Mesothelial cell of epicardium (in vitro differentiated cells): ENCODE results near the gene PGD. TPM values are rescaled to one million over a fixed set of nuclear protein-coding genes. Genes with fewer than 3 reads are reported as not detected.

Source experiments
- DNase-seq, 2 experiments: peaks; one replicate each; pipeline ENCODE4 v3.0.0; 2021; ENCODE audit warnings: low spot score in 2 of 2; ENCODE audit not compliant: unreplicated experiment in 2 of 2
- H3K27ac Mint-ChIP-seq: 2 replicates; pipeline ENCODE4 v1.8.0; 2021; ENCODE audit warnings: mixed read lengths
- H3K27me3 Mint-ChIP-seq: 2 replicates; pipeline ENCODE4 v1.8.0; 2021; ENCODE audit warnings: low read depth, mixed read lengths
- H3K36me3 Mint-ChIP-seq: 2 replicates; pipeline ENCODE4 v1.8.0; 2021; ENCODE audit warnings: mixed read lengths
- H3K4me1 Mint-ChIP-seq: 2 replicates; pipeline ENCODE4 v1.8.0; 2021; ENCODE audit warnings: mixed read lengths
- H3K4me3 Mint-ChIP-seq: 2 replicates; pipeline ENCODE4 v1.8.0; 2021; ENCODE audit warnings: mild to moderate bottlenecking, moderate library complexity, mixed read lengths
- H3K9me3 Mint-ChIP-seq: 2 replicates; pipeline ENCODE4 v1.8.0; 2021; ENCODE audit warnings: mixed read lengths
- CTCF ChIP-seq: fragments of 200-600 bp; sonication (generic); IDR thresholded peaks from one replicate; pipeline ENCODE4 v1.5.0; 2021; ENCODE audit warnings: antibody characterized with exemption; ENCODE audit not compliant: unreplicated experiment
- total RNA-seq: library from RNA; stranded (reverse); gene quantifications from 3 replicates; pipeline ENCODE4 v1.2.1, GENCODE V29; 2021

The PGD gene
- total RNA-seq, 1 donor from 2014 or later: 167 TPM

GRCh38 chr1:10380594-10381275 is 18.1 kb upstream of the PGD start:
- DNase-seq: no peak
- peaks cover 8% of the 10 kb centered on the region for H3K4me1 Mint-ChIP-seq
- no peak overlapping the region for H3K4me3 Mint-ChIP-seq
- no peak overlapping the region for H3K27ac Mint-ChIP-seq
- H3K9me3 Mint-ChIP-seq: no peaks in the 10 kb centered on the region
- peaks cover 23% of the 10 kb centered on the region for H3K36me3 Mint-ChIP-seq
- no peaks in the 10 kb centered on the region for H3K27me3 Mint-ChIP-seq
- TF ChIP-seq CTCF: no peak

GRCh38 chr1:10383630-10384029 is 15.2 kb upstream of the PGD start:
- H3K9me3 Mint-ChIP-seq: no peaks in the 10 kb centered on the region
- no peaks in the 10 kb centered on the region for H3K27me3 Mint-ChIP-seq
- peaks cover 19% of the 10 kb centered on the region for H3K36me3 Mint-ChIP-seq
- no peak for DNase-seq
- H3K4me1 Mint-ChIP-seq: peaks cover 20% of the 10 kb centered on the region
- no peak overlapping the region for H3K4me3 Mint-ChIP-seq
- no peak for TF ChIP-seq CTCF
- no peak overlapping the region for H3K27ac Mint-ChIP-seq

- no peak for TF ChIP-seq CTCF
- Mint-ChIP-seq H3K36me3 (peaks cover 14% of the 10 kb centered on the region), H3K4me3 (no peak overlapping the region), H3K9me3 (no peaks in the 10 kb centered on the region), H3K27me3 (no peaks in the 10 kb centered on the region), H3K4me1 (peaks cover 20% of the 10 kb centered on the region), H3K27ac (no peak overlapping the region)
- DNase-seq: no peak
These were observed 14.6 kb upstream of the PGD start for GRCh38 chr1:10384219-10384618.

GRCh38 chr1:10386761-10387676 is 11.8 kb upstream of the PGD start:
- TF ChIP-seq CTCF: no peak
- no peaks in the 10 kb centered on the region for H3K9me3 Mint-ChIP-seq
- H3K27ac Mint-ChIP-seq: peak overlapping the region; percentile 96
- H3K36me3 Mint-ChIP-seq: peaks cover 14% of the 10 kb centered on the region
- peaks cover 20% of the 10 kb centered on the region for H3K4me1 Mint-ChIP-seq
- no peak for DNase-seq
- peak overlapping the region; percentile 46 for H3K4me3 Mint-ChIP-seq
- H3K27me3 Mint-ChIP-seq: no peaks in the 10 kb centered on the region

- peak overlapping the region; percentile 46 for H3K4me3 Mint-ChIP-seq
- peaks cover 12% of the 10 kb centered on the region for H3K36me3 Mint-ChIP-seq
- DNase-seq: no peak
- H3K27me3 Mint-ChIP-seq: no peaks in the 10 kb centered on the region
- H3K9me3 Mint-ChIP-seq: no peaks in the 10 kb centered on the region
- H3K4me1 Mint-ChIP-seq: peaks cover 20% of the 10 kb centered on the region
- TF ChIP-seq CTCF: no peak
- H3K27ac Mint-ChIP-seq: peak overlapping the region; percentile 96
These were observed 11.0 kb upstream of the PGD start for GRCh38 chr1:10387677-10388386.
